GM23338 (cell line): ENCODE data around the gene ITCH. TPM values are rescaled to one million over a fixed set of nuclear protein-coding genes. Genes with fewer than 3 reads are reported as not detected.

Experiments used
- ATAC-seq: fragments of 200-7000 bp; cut with Tn5 transposase; 3 replicates; pipeline ENCODE4 v1.9.1; 2020
- DNase-seq: peaks from one replicate; pipeline ENCODE4 v3.0.0-alpha.2; 2015; ENCODE audit warnings: low spot score
- H2AFZ ChIP-seq: fragments of 200-600 bp; sonication (generic); 2 replicates; pipeline ENCODE4 v1.8.0; 2016; ENCODE audit warnings: antibody characterized with exemption, mild to moderate bottlenecking, moderate library complexity
- H3F3A ChIP-seq: fragments of 200-600 bp; sonication (generic); replicated peaks from 2 replicates; pipeline ENCODE4 v1.8.0; 2017; ENCODE audit warnings: antibody characterized with exemption, mixed run types, low read depth
- H3K27ac ChIP-seq: fragments of 200-600 bp; sonication (generic); 2 replicates; pipeline ENCODE4 v1.6.1; 2016; ENCODE audit warnings: low read depth
- H3K27me3 ChIP-seq: fragments of 200-600 bp; sonication (generic); 2 replicates; pipeline ENCODE4 v1.8.0; 2016; ENCODE audit warnings: mild to moderate bottlenecking, mixed run types, moderate library complexity; ENCODE audit not compliant: insufficient read depth
- H3K36me3 ChIP-seq: fragments of 200-600 bp; sonication (generic); 2 replicates; pipeline ENCODE4 v1.8.0; 2016; ENCODE audit warnings: mild to moderate bottlenecking; ENCODE audit not compliant: insufficient read depth
- H3K4me1 ChIP-seq: fragments of 200-600 bp; sonication (generic); 2 replicates; pipeline ENCODE4 v1.8.0; 2016; ENCODE audit warnings: mild to moderate bottlenecking, moderate library complexity; ENCODE audit not compliant: insufficient read depth
- H3K4me2 ChIP-seq: fragments of 200-600 bp; sonication (generic); 2 replicates; pipeline ENCODE4 v1.7.1; 2017; ENCODE audit warnings: mixed run types
- H3K4me3 ChIP-seq: fragments of 200-600 bp; sonication (generic); 2 replicates; pipeline ENCODE4 v1.6.1; 2016; ENCODE audit warnings: mixed run types
- H3K79me2 ChIP-seq: fragments of 200-600 bp; sonication (generic); replicated peaks from 2 replicates; pipeline ENCODE4 v1.8.0; 2017; ENCODE audit warnings: mild to moderate bottlenecking; ENCODE audit not compliant: insufficient read depth
- H3K9me2 ChIP-seq: fragments of 200-600 bp; sonication (generic); 2 replicates; pipeline ENCODE4 v1.8.0; 2017; ENCODE audit not compliant: insufficient read depth
- H4K20me1 ChIP-seq: fragments of 200-600 bp; sonication (generic); replicated peaks from 2 replicates; pipeline ENCODE4 v1.8.0; 2017; ENCODE audit warnings: mild to moderate bottlenecking; ENCODE audit not compliant: insufficient read depth
- H3K27ac Mint-ChIP-seq: 2 replicates; pipeline ENCODE4 v1.8.0; 2020; ENCODE audit warnings: inconsistent platforms, mild to moderate bottlenecking, moderate library complexity, mixed read lengths
- H3K27me3 Mint-ChIP-seq: 3 replicates; pipeline ENCODE4 v1.8.0; 2022; ENCODE audit warnings: low read depth, mild to moderate bottlenecking, moderate library complexity, mixed read lengths, inconsistent platforms; ENCODE audit not compliant: insufficient read depth, poor library complexity
- H3K36me3 Mint-ChIP-seq: 3 replicates; pipeline ENCODE4 v1.8.0; 2021; ENCODE audit warnings: low read depth, mild to moderate bottlenecking, inconsistent platforms, moderate library complexity, mixed read lengths
- H3K4me1 Mint-ChIP-seq: 3 replicates; pipeline ENCODE4 v1.8.0; 2020; ENCODE audit warnings: mild to moderate bottlenecking, inconsistent platforms, mixed read lengths
- H3K4me3 Mint-ChIP-seq: 3 replicates; pipeline ENCODE4 v1.8.0; 2021; ENCODE audit warnings: moderate library complexity, mild to moderate bottlenecking, inconsistent platforms, mixed read lengths
- H3K9me3 Mint-ChIP-seq: 3 replicates; pipeline ENCODE4 v1.8.0; 2020; ENCODE audit warnings: moderate library complexity, mild to moderate bottlenecking, inconsistent platforms, mixed read lengths
- CREB1 ChIP-seq: fragments of 250-450 bp; sonication (Bioruptor Pico); IDR thresholded peaks from 2 replicates; pipeline ENCODE4 v1.5.0; 2020; ENCODE audit warnings: low read depth, mild to moderate bottlenecking, moderate library complexity
- EZH2phosphoT487 ChIP-seq: fragments of 200-600 bp; sonication (generic); IDR thresholded peaks from one replicate; pipeline ENCODE4 v1.8.1; 2018; ENCODE audit warnings: antibody characterized with exemption; ENCODE audit not compliant: unreplicated experiment
- POLR2AphosphoS5 ChIP-seq: IDR thresholded peaks from 2 replicates; pipeline ENCODE4 v1.6.1; 2016; ENCODE audit warnings: antibody characterized with exemption, low read depth
- STAT1 ChIP-seq: IDR thresholded peaks from one replicate; pipeline ENCODE4 v1.6.1; 2016; ENCODE audit warnings: antibody characterized with exemption; ENCODE audit not compliant: unreplicated experiment
- ZNF331 ChIP-seq: fragments of 250-450 bp; sonication (Bioruptor Pico); IDR thresholded peaks from 2 replicates; pipeline ENCODE4 v1.5.0; 2020; ENCODE audit warnings: low read depth, mild to moderate bottlenecking, moderate library complexity
- polyA plus RNA-seq: library from polyadenylated mRNA; unstranded; fragments of >200 nt; fragmentation: Nextera tagmentation; extraction: Ambion mirVana; gene quantifications from 2 replicates; pipeline ENCODE4 v1.2.1, GENCODE V29; 2016
- total RNA-seq: library from RNA; depleted of rRNA; stranded (reverse); fragments of >200 nt; shearing (Covaris generic); gene quantifications from 2 replicates; pipeline ENCODE4 v1.2.3, GENCODE V29; 2014
- TF ChIP-seq, protein P1 (sequence below): fragments of 250-450 bp; sonication (Bioruptor Pico); IDR thresholded peaks from 2 replicates; pipeline ENCODE4 v1.5.0; 2020; ENCODE audit warnings: mild to moderate bottlenecking, moderate library complexity
- TF ChIP-seq, protein P2 (sequence below), 2 experiments: fragments of 200-600 bp in 1 of 2; sonication (generic) in 1 of 2; conservative IDR thresholded peaks; 2 replicates each; pipeline versions ENCODE4 v1.5.1 to v1.6.1; 2016 to 2017; ENCODE audit warnings: antibody characterized with exemption in 2 of 2, low read depth in 2 of 2, mild to moderate bottlenecking in 2 of 2, moderate library complexity in 1 of 2

ITCH gene
- total and polyA plus RNA-seq, 2 experiments from 2014 or later, result 16.4 to 31.6 TPM

DNA sequence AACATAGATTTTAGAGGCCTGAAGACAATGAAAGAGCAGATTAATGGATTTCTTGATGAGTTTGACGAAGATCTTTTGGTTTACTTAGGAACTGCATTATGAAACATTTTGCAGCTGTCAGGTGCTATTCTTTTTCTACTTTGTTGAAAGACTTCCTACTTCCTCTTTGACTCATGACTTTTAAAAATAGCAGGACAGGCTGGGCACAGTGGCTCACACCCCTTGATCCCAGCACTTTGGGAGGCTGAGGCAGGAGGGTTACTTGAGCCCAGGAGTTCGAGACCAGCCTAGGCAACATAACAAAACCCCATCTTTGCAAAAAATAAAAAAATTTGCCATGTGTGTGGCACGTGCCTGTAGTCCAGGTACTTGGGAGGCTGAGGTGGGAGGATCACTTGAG lies 52.0 kb downstream of the ITCH start (continued):
- TF ChIP-seq, protein P1, sequence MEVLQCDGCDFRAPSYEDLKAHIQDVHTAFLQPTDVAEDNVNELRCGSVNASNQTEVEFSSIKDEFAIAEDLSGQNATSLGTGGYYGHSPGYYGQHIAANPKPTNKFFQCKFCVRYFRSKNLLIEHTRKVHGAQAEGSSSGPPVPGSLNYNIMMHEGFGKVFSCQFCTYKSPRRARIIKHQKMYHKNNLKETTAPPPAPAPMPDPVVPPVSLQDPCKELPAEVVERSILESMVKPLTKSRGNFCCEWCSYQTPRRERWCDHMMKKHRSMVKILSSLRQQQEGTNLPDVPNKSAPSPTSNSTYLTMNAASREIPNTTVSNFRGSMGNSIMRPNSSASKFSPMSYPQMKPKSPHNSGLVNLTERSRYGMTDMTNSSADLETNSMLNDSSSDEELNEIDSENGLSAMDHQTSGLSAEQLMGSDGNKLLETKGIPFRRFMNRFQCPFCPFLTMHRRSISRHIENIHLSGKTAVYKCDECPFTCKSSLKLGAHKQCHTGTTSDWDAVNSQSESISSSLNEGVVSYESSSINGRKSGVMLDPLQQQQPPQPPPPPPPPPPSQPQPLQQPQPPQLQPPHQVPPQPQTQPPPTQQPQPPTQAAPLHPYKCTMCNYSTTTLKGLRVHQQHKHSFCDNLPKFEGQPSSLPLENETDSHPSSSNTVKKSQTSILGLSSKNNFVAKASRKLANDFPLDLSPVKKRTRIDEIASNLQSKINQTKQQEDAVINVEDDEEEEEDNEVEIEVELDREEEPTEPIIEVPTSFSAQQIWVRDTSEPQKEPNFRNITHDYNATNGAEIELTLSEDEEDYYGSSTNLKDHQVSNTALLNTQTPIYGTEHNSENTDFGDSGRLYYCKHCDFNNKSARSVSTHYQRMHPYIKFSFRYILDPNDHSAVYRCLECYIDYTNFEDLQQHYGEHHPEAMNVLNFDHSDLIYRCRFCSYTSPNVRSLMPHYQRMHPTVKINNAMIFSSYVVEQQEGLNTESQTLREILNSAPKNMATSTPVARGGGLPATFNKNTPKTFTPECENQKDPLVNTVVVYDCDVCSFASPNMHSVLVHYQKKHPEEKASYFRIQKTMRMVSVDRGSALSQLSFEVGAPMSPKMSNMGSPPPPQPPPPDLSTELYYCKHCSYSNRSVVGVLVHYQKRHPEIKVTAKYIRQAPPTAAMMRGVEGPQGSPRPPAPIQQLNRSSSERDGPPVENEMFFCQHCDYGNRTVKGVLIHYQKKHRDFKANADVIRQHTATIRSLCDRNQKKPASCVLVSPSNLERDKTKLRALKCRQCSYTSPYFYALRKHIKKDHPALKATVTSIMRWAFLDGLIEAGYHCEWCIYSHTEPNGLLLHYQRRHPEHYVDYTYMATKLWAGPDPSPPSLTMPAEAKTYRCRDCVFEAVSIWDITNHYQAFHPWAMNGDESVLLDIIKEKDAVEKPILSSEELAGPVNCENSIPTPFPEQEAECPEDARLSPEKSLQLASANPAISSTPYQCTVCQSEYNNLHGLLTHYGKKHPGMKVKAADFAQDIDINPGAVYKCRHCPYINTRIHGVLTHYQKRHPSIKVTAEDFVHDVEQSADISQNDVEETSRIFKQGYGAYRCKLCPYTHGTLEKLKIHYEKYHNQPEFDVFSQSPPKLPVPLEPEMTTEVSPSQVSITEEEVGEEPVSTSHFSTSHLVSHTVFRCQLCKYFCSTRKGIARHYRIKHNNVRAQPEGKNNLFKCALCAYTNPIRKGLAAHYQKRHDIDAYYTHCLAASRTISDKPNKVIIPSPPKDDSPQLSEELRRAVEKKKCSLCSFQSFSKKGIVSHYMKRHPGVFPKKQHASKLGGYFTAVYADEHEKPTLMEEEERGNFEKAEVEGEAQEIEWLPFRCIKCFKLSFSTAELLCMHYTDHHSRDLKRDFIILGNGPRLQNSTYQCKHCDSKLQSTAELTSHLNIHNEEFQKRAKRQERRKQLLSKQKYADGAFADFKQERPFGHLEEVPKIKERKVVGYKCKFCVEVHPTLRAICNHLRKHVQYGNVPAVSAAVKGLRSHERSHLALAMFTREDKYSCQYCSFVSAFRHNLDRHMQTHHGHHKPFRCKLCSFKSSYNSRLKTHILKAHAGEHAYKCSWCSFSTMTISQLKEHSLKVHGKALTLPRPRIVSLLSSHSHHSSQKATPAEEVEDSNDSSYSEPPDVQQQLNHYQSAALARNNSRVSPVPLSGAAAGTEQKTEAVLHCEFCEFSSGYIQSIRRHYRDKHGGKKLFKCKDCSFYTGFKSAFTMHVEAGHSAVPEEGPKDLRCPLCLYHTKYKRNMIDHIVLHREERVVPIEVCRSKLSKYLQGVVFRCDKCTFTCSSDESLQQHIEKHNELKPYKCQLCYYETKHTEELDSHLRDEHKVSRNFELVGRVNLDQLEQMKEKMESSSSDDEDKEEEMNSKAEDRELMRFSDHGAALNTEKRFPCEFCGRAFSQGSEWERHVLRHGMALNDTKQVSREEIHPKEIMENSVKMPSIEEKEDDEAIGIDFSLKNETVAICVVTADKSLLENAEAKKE (CRISPR knock-in tag), result no peak
- TF ChIP-seq, protein P2, sequence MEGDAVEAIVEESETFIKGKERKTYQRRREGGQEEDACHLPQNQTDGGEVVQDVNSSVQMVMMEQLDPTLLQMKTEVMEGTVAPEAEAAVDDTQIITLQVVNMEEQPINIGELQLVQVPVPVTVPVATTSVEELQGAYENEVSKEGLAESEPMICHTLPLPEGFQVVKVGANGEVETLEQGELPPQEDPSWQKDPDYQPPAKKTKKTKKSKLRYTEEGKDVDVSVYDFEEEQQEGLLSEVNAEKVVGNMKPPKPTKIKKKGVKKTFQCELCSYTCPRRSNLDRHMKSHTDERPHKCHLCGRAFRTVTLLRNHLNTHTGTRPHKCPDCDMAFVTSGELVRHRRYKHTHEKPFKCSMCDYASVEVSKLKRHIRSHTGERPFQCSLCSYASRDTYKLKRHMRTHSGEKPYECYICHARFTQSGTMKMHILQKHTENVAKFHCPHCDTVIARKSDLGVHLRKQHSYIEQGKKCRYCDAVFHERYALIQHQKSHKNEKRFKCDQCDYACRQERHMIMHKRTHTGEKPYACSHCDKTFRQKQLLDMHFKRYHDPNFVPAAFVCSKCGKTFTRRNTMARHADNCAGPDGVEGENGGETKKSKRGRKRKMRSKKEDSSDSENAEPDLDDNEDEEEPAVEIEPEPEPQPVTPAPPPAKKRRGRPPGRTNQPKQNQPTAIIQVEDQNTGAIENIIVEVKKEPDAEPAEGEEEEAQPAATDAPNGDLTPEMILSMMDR (conservative IDR thresholded peaks at IDR 0.05; ENCODE audit: low read depth in 2 of 2), result no peak

DNA sequence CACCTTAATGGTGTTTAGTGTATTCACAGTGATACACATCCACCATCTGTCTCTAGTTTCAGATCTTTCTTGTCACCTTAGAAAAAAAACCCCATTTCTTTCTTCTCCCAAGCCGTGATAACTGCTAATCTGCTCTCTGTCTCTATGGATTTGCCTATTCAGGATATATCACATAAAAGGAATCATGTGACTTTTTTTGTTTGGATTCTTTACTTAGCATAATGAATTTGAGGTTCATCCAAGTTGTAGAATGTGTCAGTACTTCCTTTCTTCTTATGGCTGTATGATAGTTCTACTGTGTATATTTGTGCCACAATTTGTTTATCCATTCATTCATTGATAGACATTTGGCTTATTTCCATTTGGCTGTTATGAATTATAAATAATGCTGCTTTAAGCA lies 57.1 kb downstream of the ITCH start:
- Histone ChIP-seq H3K4me2 (no peak overlapping the region), H3F3A (no peaks in the 10 kb centered on the region), H3K27ac (no peak overlapping the region), H2AFZ (no peak overlapping the region), H3K4me3 (no peak overlapping the region), H4K20me1 (0 out of 2 replicates have a peak, but pooled peaks cover 5% of the 10 kb centered on the region), H3K9me2 (no peaks in the 10 kb centered on the region), H3K36me3 (peaks cover 8% of the 10 kb centered on the region; the same call in 1 of the 2 replicates), H3K4me1 (no peaks in the 10 kb centered on the region), H3K27me3 (no peaks in the 10 kb centered on the region), H3K79me2 (peaks cover 27% of the 10 kb centered on the region; the same call in 1 of the 2 replicates)
- no peaks in the 10 kb centered on the region for H3K4me1 Mint-ChIP-seq
- no peaks in the 10 kb centered on the region for H3K27me3 Mint-ChIP-seq
- DNase-seq, result no peak
- no peak overlapping the region for H3K4me3 Mint-ChIP-seq
- H3K9me3 Mint-ChIP-seq, result no peaks in the 10 kb centered on the region
- peaks cover 23% of the 10 kb centered on the region; the same call in 2 of the 3 replicates for H3K36me3 Mint-ChIP-seq
- ATAC-seq, result no peak
- H3K27ac Mint-ChIP-seq, result no peak overlapping the region
- TF ChIP-seq ZNF331 (CRISPR knock-in tag) (no peak), STAT1 (no peak), POLR2AphosphoS5 (no peak), CREB1 (CRISPR knock-in tag) (no peak), EZH2phosphoT487 (no peak)
- TF ChIP-seq, protein P2 (conservative IDR thresholded peaks at IDR 0.05; ENCODE audit: low read depth in 2 of 2), result no peak
